Stimulated activated CD8-positive, alpha-beta memory T cell treated with anti-CD3 and anti-CD28 coated beads, Interleukin-4, amount 100 ng/mL, for 24 hours (primary cell): Measurements from ENCODE around the gene SOS1.
"Not testable (repeated sequence)": the region's sequence is repeated elsewhere in the genome, so short reads cannot be mapped to it uniquely, and the experiment has no call there.

Experiments
- DNase-seq: peaks from one replicate; pipeline ENCODE4 v3.0.0-alpha.2; 2020; ENCODE audit warnings: low read depth

SOS1 gene

DNA sequence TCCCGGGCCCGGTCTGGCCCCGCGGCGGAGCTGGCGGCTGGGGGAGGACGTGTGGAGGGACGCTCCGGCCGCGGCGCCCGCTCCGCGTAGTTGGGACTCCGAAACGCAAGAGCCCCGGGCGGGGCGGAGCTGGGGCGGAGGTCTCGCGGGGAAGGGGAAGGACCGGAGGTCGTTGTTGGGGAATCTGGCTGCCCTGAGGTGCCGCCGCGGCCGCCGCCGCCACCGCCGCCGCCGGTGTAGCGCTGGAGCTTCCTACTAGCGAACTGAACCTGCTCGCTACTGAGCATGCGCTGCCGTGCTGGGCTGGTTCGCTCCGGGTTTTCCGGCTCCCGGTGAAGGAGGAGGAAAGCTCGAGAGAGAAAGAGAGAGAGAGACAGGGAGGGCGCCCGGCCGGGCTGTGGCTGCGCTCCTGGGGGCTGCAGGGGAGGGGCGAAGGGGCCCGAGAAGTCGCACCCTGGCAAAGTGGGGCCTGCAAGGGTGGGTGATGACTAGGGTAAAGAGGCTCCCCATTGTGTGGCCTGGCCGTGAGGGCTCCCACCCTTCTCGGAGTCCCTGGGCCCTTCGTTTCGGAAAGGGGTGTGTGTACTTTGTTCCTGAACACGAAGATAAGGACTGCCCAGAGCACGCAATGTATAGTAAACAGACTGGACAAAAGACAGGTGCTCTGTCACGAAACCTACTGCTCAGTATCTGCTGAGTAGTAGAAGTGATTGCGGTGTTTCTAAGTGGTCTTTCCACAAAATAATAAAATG is at the start of gene SOS1:
Gene SOS1, minus strand, starts transcription at position 281 of the 752 bp plus-strand sequence. CDS start 629 bp downstream, outside the sequence.
- peak; percentile 88 for DNase-seq

GRCh38 chr2:39164089-39164488 is 43.2 kb upstream of the SOS1 start:
- no peak for DNase-seq

DNA sequence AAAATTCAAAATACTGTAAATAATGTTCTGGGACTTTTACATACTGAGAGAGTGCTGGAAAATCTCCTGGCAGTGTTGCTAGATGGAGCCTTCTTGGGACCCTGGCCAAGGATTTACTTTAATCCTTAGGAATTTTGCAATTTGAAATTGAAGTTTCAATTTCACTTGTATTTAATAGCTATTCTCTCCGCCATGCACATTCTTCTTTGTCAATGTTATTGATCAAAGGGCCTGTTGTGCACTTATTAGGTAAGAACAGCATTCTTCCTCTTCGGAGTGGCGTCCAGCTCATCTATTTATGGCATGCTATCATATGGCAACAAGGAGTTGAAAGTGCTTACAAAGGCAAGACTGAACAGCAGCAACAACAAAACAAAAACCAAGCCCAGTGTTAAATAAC is 40.1 kb upstream of the SOS1 start:
- no peak for DNase-seq

- DNase-seq = no peak
These were observed 38.4 kb upstream of the SOS1 start for GRCh38 chr2:39159283-39159682.

GRCh38 chr2:39158351-39158750 is 37.5 kb upstream of the SOS1 start:
- DNase-seq = no peak

GRCh38 chr2:39156846-39157245 is 36.0 kb upstream of the SOS1 start:
- DNase-seq = no peak

- DNase-seq = no peak
These were observed 35.3 kb upstream of the SOS1 start for GRCh38 chr2:39156107-39156506.

- not testable (repeated sequence) for DNase-seq
These were observed 34.7 kb upstream of the SOS1 start for GRCh38 chr2:39155573-39155972.

GRCh38 chr2:39154944-39155343 is 34.1 kb upstream of the SOS1 start:
- DNase-seq = no peak

DNA sequence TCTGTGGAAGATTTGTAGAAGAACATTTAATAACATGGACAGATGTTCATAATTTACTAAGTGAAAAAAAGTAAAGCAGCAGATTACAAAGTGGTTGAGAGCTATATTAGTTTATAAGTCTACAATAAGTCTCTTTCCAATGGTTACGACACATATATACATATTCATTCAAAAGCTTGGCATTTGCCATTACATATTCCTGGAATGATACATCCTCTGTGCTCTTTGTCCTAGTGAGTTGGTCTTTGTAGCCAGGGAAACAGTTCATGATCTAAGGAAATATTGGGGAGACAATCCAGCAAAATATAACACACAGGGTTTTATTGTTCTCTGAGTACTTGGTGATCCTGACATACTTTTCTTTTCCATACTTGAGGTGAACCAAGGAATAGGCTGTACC is 32.5 kb upstream of the SOS1 start:
- no peak for DNase-seq

DNA sequence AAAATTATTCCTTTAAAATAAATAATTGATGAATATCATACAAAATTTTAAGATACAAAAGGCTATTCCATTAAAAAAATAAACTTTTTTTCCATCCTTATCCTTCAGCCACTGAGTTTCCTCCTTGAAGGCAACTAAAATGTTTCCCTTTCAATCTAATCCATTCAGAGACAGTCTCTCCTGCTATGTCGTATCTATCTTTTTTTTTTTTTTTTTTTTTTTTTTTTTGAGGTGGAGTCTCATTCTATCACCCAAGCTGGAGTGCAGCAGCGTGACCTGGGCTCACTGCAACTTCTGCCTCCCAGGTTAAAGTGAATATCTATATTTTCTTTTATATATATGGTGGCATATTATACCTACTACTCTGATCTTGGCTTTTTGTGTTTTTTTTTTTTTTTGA is 31.7 kb upstream of the SOS1 start:
- no peak for DNase-seq

GRCh38 chr2:39150890-39151497 is 30.1 kb upstream of the SOS1 start:
- no peak for DNase-seq

- DNase-seq = no peak
These were observed 29.3 kb upstream of the SOS1 start for GRCh38 chr2:39150102-39150562.

- no peak for DNase-seq
These were observed 25.8 kb upstream of the SOS1 start for GRCh38 chr2:39146630-39147029.

- no peak for DNase-seq
These were observed 25.1 kb upstream of the SOS1 start for GRCh38 chr2:39145906-39146421.

- DNase-seq = no peak
These were observed 23.6 kb upstream of the SOS1 start for GRCh38 chr2:39144416-39144815.

DNA sequence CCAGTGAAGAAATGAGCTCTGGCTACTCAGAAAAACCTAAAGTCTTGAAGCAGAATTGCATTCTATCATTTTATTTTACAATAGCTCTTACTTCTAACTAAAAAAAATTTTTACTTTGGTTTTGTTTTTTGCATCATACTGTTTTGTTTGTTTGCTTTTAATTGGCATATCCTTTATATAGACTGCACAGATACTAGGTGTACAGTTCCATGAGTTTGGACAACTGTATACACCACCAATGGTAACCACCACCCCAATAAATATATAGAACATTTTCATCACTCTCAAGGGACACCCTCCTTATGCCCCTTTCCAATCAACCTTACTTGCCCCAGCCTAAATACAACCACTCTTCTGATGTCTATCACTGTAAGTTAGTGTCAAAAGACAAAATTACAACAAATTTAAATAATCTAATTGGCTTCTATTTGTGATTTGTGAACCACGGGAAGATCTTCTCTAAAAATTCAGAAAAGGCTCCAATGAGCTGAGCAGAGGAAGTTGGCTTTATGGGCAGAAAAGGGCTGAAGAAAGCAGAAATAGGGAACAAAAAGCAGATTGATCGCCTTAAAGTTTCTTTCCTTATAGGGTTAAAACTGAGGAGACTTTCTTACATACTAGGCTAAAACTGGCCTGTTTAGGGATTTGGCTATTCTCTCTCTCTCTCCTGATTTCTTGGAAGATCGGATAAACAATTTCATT is 22.2 kb upstream of the SOS1 start:
- DNase-seq = no peak

- no peak for DNase-seq
These were observed 20.8 kb upstream of the SOS1 start for GRCh38 chr2:39141334-39142271.

- not testable (repeated sequence) for DNase-seq
These were observed 20.1 kb upstream of the SOS1 start for GRCh38 chr2:39140948-39141333.

GRCh38 chr2:39140322-39140847 is 19.5 kb upstream of the SOS1 start:
- DNase-seq = no peak

- no peak for DNase-seq
These were observed 18.8 kb upstream of the SOS1 start for GRCh38 chr2:39139511-39140237.
